Neural progenitor cell (in vitro differentiated cells): ENCODE data around the gene POLN. TPM values are rescaled to one million over a fixed set of nuclear protein-coding genes. Genes with fewer than 3 reads are reported as not detected.

ENCODE experiments used
- DNase-seq: peaks from one replicate; pipeline ENCODE4 v3.0.0-alpha.2; 2016; ENCODE audit warnings: low spot score
- H2AFZ ChIP-seq: fragments of 200-600 bp; sonication (generic); replicated peaks from 2 replicates; pipeline ENCODE4 v1.6.1; 2016; ENCODE audit warnings: antibody characterized with exemption
- H3F3A ChIP-seq: fragments of 200-600 bp; sonication (generic); 2 replicates; pipeline ENCODE4 v1.6.1; 2016; ENCODE audit warnings: antibody characterized with exemption, low read depth
- H3K27ac ChIP-seq: fragments of 200-600 bp; sonication (generic); 2 replicates; pipeline ENCODE4 v1.5.1; 2016; ENCODE audit warnings: mild to moderate bottlenecking
- H3K27me3 ChIP-seq: fragments of 200-600 bp; sonication (generic); 2 replicates; pipeline ENCODE4 v1.6.1; 2016; ENCODE audit warnings: mild to moderate bottlenecking, moderate library complexity
- H3K36me3 ChIP-seq: fragments of 200-600 bp; sonication (generic); 2 replicates; pipeline ENCODE4 v1.5.1; 2016
- H3K4me1 ChIP-seq: fragments of 200-600 bp; sonication (generic); 2 replicates; pipeline ENCODE4 v1.6.1; 2016; ENCODE audit warnings: mixed run types
- H3K4me2 ChIP-seq: fragments of 200-600 bp; sonication (generic); 2 replicates; pipeline ENCODE4 v1.6.1; 2016
- H3K4me3 ChIP-seq: fragments of 200-600 bp; sonication (generic); 2 replicates; pipeline ENCODE4 v1.5.1; 2016
- H3K79me2 ChIP-seq: fragments of 200-600 bp; sonication (generic); 2 replicates; pipeline ENCODE4 v1.6.1; 2016; ENCODE audit warnings: low read depth
- H3K9ac ChIP-seq: fragments of 200-600 bp; sonication (generic); 2 replicates; pipeline ENCODE4 v1.6.1; 2016
- H3K9me3 ChIP-seq: fragments of 200-600 bp; sonication (generic); 2 replicates; pipeline ENCODE4 v1.5.1; 2016; ENCODE audit warnings: low read depth
- H4K20me1 ChIP-seq: fragments of 200-600 bp; sonication (generic); 2 replicates; pipeline ENCODE4 v1.6.1; 2016; ENCODE audit warnings: low read depth
- H3K27ac Mint-ChIP-seq: 3 replicates; pipeline ENCODE4 v1.8.0; 2021; ENCODE audit warnings: mixed read lengths
- H3K27me3 Mint-ChIP-seq: 2 replicates; pipeline ENCODE4 v1.8.0; 2022; ENCODE audit warnings: low read depth, mild to moderate bottlenecking, inconsistent platforms, moderate library complexity, mixed read lengths; ENCODE audit not compliant: insufficient read depth
- H3K36me3 Mint-ChIP-seq: 3 replicates; pipeline ENCODE4 v1.8.0; 2021; ENCODE audit warnings: mixed read lengths
- H3K4me1 Mint-ChIP-seq: 3 replicates; pipeline ENCODE4 v1.8.0; 2021; ENCODE audit warnings: mixed read lengths
- H3K4me3 Mint-ChIP-seq: 3 replicates; pipeline ENCODE4 v1.8.0; 2021; ENCODE audit warnings: mild to moderate bottlenecking, moderate library complexity, mixed read lengths
- H3K9me3 Mint-ChIP-seq: 3 replicates; pipeline ENCODE4 v1.8.0; 2020; ENCODE audit warnings: mixed read lengths
- CTCF ChIP-seq: fragments of 200-600 bp; sonication (generic); IDR thresholded peaks from 2 replicates; pipeline ENCODE4 v1.5.1; 2017; ENCODE audit warnings: antibody characterized with exemption, mild to moderate bottlenecking
- EZH2 ChIP-seq: fragments of 200-600 bp; sonication (generic); IDR thresholded peaks from 2 replicates; pipeline ENCODE4 v1.6.1; 2017; ENCODE audit warnings: antibody characterized with exemption, mild to moderate bottlenecking, moderate library complexity
- EZH2phosphoT487 ChIP-seq: fragments of 200-600 bp; sonication (generic); IDR thresholded peaks from 2 replicates; pipeline ENCODE4 v1.6.1; 2017; ENCODE audit warnings: antibody characterized with exemption
- total RNA-seq: library from RNA; depleted of rRNA; stranded (reverse); fragments of >200 nt; gene quantifications from 2 replicates; pipeline ENCODE4 v1.2.3, GENCODE V29; 2015; ENCODE audit warnings: low replicate concordance

Gene POLN
- total RNA-seq, 1 donor from 2014 or later: 1.7 TPM

GRCh38 chr4:2251073-2251794, 9.3 kb upstream of the POLN start:
- TF ChIP-seq EZH2 (no peak), EZH2phosphoT487 (no peak), CTCF (no peak)
- no peak overlapping the region for H2AFZ ChIP-seq
- no peaks in the 10 kb centered on the region for H3K36me3 ChIP-seq
- no peak overlapping the region for H3K4me3 ChIP-seq
- Mint-ChIP-seq H3K4me1 (peaks cover 3% of the 10 kb centered on the region), H3K4me3 (no peak overlapping the region), H3K9me3 (no peaks in the 10 kb centered on the region), H3K27ac (no peak overlapping the region), H3K36me3 (peaks cover 13% of the 10 kb centered on the region), H3K27me3 (peaks cover 7% of the 10 kb centered on the region)
- H4K20me1 ChIP-seq: peaks cover 50% of the 10 kb centered on the region
- no peaks in the 10 kb centered on the region for H3K27me3 ChIP-seq
- H3K27ac ChIP-seq: no peak overlapping the region
- no peak overlapping the region for H3K4me2 ChIP-seq
- no peak overlapping the region for H3K9ac ChIP-seq
- no peaks in the 10 kb centered on the region for H3K4me1 ChIP-seq
- no peaks in the 10 kb centered on the region for H3K79me2 ChIP-seq
- no peak for DNase-seq
- H3F3A ChIP-seq: no peaks in the 10 kb centered on the region
- H3K9me3 ChIP-seq: no peaks in the 10 kb centered on the region

- Histone ChIP-seq H3K36me3 (no peaks in the 10 kb centered on the region), H3K9me3 (no peaks in the 10 kb centered on the region), H2AFZ (no peak overlapping the region), H3K9ac (no peak overlapping the region), H3K79me2 (no peaks in the 10 kb centered on the region), H3K4me1 (no peaks in the 10 kb centered on the region), H3K27me3 (no peaks in the 10 kb centered on the region), H3F3A (no peaks in the 10 kb centered on the region), H4K20me1 (peaks cover 42% of the 10 kb centered on the region), H3K4me3 (no peak overlapping the region), H3K27ac (no peak overlapping the region), H3K4me2 (no peak overlapping the region)
- Mint-ChIP-seq H3K36me3 (peaks cover 13% of the 10 kb centered on the region), H3K9me3 (no peaks in the 10 kb centered on the region), H3K4me1 (peaks cover 5% of the 10 kb centered on the region), H3K27ac (no peak overlapping the region), H3K27me3 (peaks cover 10% of the 10 kb centered on the region), H3K4me3 (no peak overlapping the region)
- TF ChIP-seq EZH2 (no peak), CTCF (no peak), EZH2phosphoT487 (no peak)
- no peak for DNase-seq
These were observed 8.6 kb upstream of the POLN start for GRCh38 chr4:2250357-2251072.

GRCh38 chr4:2249526-2250356, 7.8 kb upstream of the POLN start:
- Histone ChIP-seq H3K9ac (no peak overlapping the region), H4K20me1 (peaks cover 35% of the 10 kb centered on the region), H3K4me3 (no peak overlapping the region), H3K79me2 (no peaks in the 10 kb centered on the region), H3K4me1 (no peaks in the 10 kb centered on the region), H3K27me3 (no peaks in the 10 kb centered on the region), H3K9me3 (no peaks in the 10 kb centered on the region), H3K4me2 (no peak overlapping the region), H2AFZ (no peak overlapping the region), H3K27ac (no peak overlapping the region), H3F3A (peaks cover 7% of the 10 kb centered on the region), H3K36me3 (peaks cover under 1% of the 10 kb centered on the region)
- H3K4me3 Mint-ChIP-seq: no peak overlapping the region
- peaks cover 12% of the 10 kb centered on the region for H3K4me1 Mint-ChIP-seq
- H3K27me3 Mint-ChIP-seq: peaks cover 12% of the 10 kb centered on the region
- no peak for DNase-seq
- H3K27ac Mint-ChIP-seq: no peak overlapping the region
- no peaks in the 10 kb centered on the region for H3K9me3 Mint-ChIP-seq
- peaks cover 17% of the 10 kb centered on the region for H3K36me3 Mint-ChIP-seq
- no peak for TF ChIP-seq EZH2phosphoT487
- no peak for TF ChIP-seq CTCF
- no peak for TF ChIP-seq EZH2
